Measurements from ENCODE around the gene HABP2. TPM values are rescaled to one million over a fixed set of nuclear protein-coding genes. Genes with fewer than 3 reads are reported as not detected.

Gene HABP2
- total and polyA plus RNA-seq, 2 of the 4 experiments (the other 2 are of a cell fraction): not detected

- BruUV-seq (replicated peaks): no TSS peak
Observed at GRCh38 chr10:113554214-113554613, 1.4 kb downstream of the HABP2 start.

More at GRCh38 chr10:113554214-113554613, 1.4 kb downstream of the HABP2 start:
- no peak overlapping the region for H2AFZ ChIP-seq (replicated peaks; ENCODE audit: low read length, poor library complexity)
- no peak overlapping the region for H2AK5ac ChIP-seq (ENCODE audit: low read depth, low read length)
- H4K20me1 ChIP-seq (ENCODE audit: insufficient read depth, low read length): no peaks in the 10 kb centered on the region
- H3K9ac ChIP-seq (ENCODE audit: low read depth, low read length): no peak overlapping the region
- no peak overlapping the region for H3K23ac ChIP-seq (ENCODE audit: low read depth, low read length)
- no peak overlapping the region for H4K91ac ChIP-seq (ENCODE audit: insufficient read depth, low read depth, low read length)
- no peak overlapping the region for H3K56ac ChIP-seq (ENCODE audit: extremely low read depth, insufficient read depth, low read length)
- H2BK15ac ChIP-seq (ENCODE audit: low read depth, low read length): no peak overlapping the region
- in situ Hi-C loops (cut with MboI; ENCODE audit: low sequenced_read_pairs): no loop called here
- POLR2A ChIA-PET (ENCODE audit: unreplicated experiment): no interaction called here
- H4K5ac ChIP-seq (ENCODE audit: low read depth, low read length): no peak overlapping the region
- H2BK20ac ChIP-seq (ENCODE audit: low read depth, low read length): no peak overlapping the region
- H3K18ac ChIP-seq (ENCODE audit: low read depth, low read length): no peak overlapping the region
- H3K79me1 ChIP-seq (ENCODE audit: low read depth in 1 of 2, low read length in 2 of 2): no peaks in the 10 kb centered on the region
- H2AK9ac ChIP-seq (replicated peaks; ENCODE audit: low read depth, low read length, poor library complexity): no peak overlapping the region
- WGBS, 2 experiments (ENCODE audit: extremely low coverage in 2 of 2, insufficient read length in 1 of 2): 75% methylated on average over 1 of the region's 5 CpGs; no CpG with 5 or more reads in 1 of the 2 experiments
- CTCF ChIA-PET: interaction anchor here (0.6 to 0.9 kb wide), 2 partner anchors 9 to 28 kb away, joined by 3 to 7 read pairs; no protein-coding TSS in a partner anchor
- dilution Hi-C loops (cut with HindIII; ENCODE audit: low sequenced_read_pairs, unreplicated experiment): no loop called here
- peaks cover 6% of the 10 kb centered on the region; the same call in 1 of the 2 replicates for H3K27me3 ChIP-seq (ENCODE audit: control insufficient read depth, insufficient read depth, low read length)
- H3K4ac ChIP-seq (ENCODE audit: low read depth, low read length): no peak overlapping the region
- H3K4me1 ChIP-seq (ENCODE audit: control insufficient read depth, insufficient read depth, low read length): no peaks in the 10 kb centered on the region
- no peaks in the 10 kb centered on the region for H3K9me3 ChIP-seq (ENCODE audit: control insufficient read depth, insufficient read depth, low read length)
- no peak overlapping the region for H4K8ac ChIP-seq (ENCODE audit: low read depth in 2 of 2, low read length in 2 of 2)
- ATAC-seq (ENCODE audit: low read depth) (no peak), DNase-seq (no peak)
- H3K4me3 ChIP-seq (ENCODE audit: insufficient read depth, low read depth, low read length): no peak overlapping the region
- intact Hi-C loops (cut with micrococcal nuclease): no loop called here
- no peak overlapping the region for H2BK5ac ChIP-seq (ENCODE audit: low read depth, low read length, poor library complexity, severe bottlenecking)
- TF ChIP-seq CEBPB (IDR thresholded peaks at IDR 0.05; ENCODE audit: low read depth, low read length) (no peak), USF2 (IDR thresholded peaks at IDR 0.05; ENCODE audit: low read depth, low read length) (no peak), RFX5 (IDR thresholded peaks at IDR 0.05; ENCODE audit: low read depth, low read length) (no peak), SMC3 (IDR thresholded peaks at IDR 0.05; ENCODE audit: low read depth, low read length) (no peak), FOS (IDR thresholded peaks at IDR 0.05; ENCODE audit: low read depth, low read length) (no peak), POLR2A (IDR thresholded peaks at IDR 0.05; ENCODE audit: low read depth, low read length) (no peak), MXI1 (IDR thresholded peaks at IDR 0.05; ENCODE audit: borderline replicate concordance, low read depth, low read length) (no peak), RAD21 (IDR thresholded peaks at IDR 0.05; ENCODE audit: low read length) (no peak), NFE2L2 (IDR thresholded peaks at IDR 0.05; ENCODE audit: low read depth, low read length) (no peak), ELK1 (IDR thresholded peaks at IDR 0.05; ENCODE audit: borderline replicate concordance, low read depth, low read length) (no peak), CHD1 (IDR thresholded peaks at IDR 0.05; ENCODE audit: low read depth, low read length) (no peak), CTCF (conservative IDR thresholded peaks at IDR 0.05; ENCODE audit: low read depth, low read length) (no peak), RCOR1 (IDR thresholded peaks at IDR 0.05; ENCODE audit: insufficient replicate concordance, low read length) (no peak), BHLHE40 (IDR thresholded peaks at IDR 0.05; ENCODE audit: low read depth, low read length) (no peak), MAZ (IDR thresholded peaks at IDR 0.05; ENCODE audit: borderline replicate concordance, low read depth, low read length) (no peak), MAFK (IDR thresholded peaks at IDR 0.05; ENCODE audit: low read depth, low read length) (no peak)
- H3K4me2 ChIP-seq (ENCODE audit: low read depth, low read length): no peak overlapping the region
- H3K36me3 ChIP-seq (ENCODE audit: control insufficient read depth, insufficient read depth, low read length): no peaks in the 10 kb centered on the region
- no peak overlapping the region for H3K14ac ChIP-seq (replicated peaks; ENCODE audit: low read depth, low read length)
- no peak overlapping the region for H2BK120ac ChIP-seq (ENCODE audit: low read depth, low read length)
- H3K9me1 ChIP-seq (ENCODE audit: insufficient read depth, low read length): no peaks in the 10 kb centered on the region
- H3K27ac ChIP-seq (ENCODE audit: insufficient read depth, low read length): no peak overlapping the region

Measured in IMR-90 (cell line).